Activated T-cell treated with anti-CD3 and anti-CD28 coated beads for 1 hour (primary cell): ENCODE data around the gene CMKLR1.

Experiments used
- DNase-seq: peaks from one replicate; pipeline ENCODE4 v3.0.0-alpha.2; 2020; ENCODE audit warnings: low read depth

CMKLR1 gene

DNA sequence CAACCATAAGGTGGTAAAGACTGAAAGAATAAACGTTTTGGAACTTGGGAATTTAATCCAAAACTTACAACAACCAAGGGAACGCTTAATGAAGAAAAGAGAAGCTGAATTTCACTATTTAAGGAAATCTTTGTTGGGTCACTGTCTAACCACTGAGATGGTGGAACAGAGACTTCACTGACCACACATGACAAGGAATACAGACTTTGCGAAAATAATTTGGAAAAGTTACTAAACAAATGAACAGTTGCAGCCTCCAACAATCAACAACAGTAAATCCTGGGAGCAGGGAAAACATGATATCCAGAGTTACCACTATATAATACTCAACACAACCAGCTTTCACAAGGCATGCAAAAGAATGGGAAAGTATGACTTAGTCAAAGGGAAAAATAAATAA, 79.1 kb downstream of the CMKLR1 start:
- no peak for DNase-seq

- DNase-seq: no peak
These were observed 81.5 kb downstream of the CMKLR1 start for GRCh38 chr12:108257610-108258106.

GRCh38 chr12:108257004-108257403, 82.1 kb downstream of the CMKLR1 start:
- DNase-seq: no peak

GRCh38 chr12:108255252-108255602, 83.9 kb downstream of the CMKLR1 start:
- no peak for DNase-seq

DNA sequence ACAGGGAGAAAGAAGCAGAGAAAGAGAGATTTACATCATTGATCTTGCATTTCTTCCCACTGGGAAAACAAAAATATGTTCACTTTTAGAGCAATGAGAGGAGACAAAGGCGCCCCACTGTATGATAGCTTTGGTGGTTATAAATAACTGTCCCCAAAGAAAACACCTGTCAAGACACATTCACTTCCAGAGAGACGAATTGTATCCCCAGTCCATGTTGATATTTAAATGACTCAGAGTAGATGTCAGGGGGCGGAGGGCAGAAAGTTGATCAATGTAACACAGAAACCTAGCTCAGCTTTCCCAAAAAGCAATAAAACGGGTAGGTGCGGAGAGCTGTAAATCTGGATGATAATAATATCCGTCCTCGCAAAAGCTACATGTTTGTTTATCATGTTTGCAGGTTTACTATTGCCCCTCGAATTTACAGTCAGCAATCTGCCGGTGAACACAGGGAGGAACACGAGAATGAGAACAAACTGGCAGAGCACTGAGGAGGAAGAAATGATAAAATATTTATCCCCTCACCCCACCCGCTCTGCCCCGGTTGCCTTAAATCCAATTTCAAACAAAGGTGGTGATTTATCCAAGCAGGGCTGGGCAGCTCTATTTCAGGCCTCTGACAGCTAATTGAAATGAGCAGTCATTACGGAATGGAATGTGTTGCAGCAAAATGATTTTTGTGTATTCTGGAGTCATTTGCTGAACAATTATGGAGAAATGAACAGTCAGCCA, 84.4 kb downstream of the CMKLR1 start:
- DNase-seq: no peak

- DNase-seq: no peak
These were observed 85.1 kb downstream of the CMKLR1 start for GRCh38 chr12:108254030-108254429.

- no peak for DNase-seq
These were observed 85.6 kb downstream of the CMKLR1 start for GRCh38 chr12:108253540-108253939.

- DNase-seq: no peak
These were observed 86.6 kb downstream of the CMKLR1 start for GRCh38 chr12:108252523-108252922.

- DNase-seq: no peak
These were observed 91.1 kb downstream of the CMKLR1 start for GRCh38 chr12:108248011-108248410.

GRCh38 chr12:108247130-108247529, 92.0 kb downstream of the CMKLR1 start:
- DNase-seq: no peak

DNA sequence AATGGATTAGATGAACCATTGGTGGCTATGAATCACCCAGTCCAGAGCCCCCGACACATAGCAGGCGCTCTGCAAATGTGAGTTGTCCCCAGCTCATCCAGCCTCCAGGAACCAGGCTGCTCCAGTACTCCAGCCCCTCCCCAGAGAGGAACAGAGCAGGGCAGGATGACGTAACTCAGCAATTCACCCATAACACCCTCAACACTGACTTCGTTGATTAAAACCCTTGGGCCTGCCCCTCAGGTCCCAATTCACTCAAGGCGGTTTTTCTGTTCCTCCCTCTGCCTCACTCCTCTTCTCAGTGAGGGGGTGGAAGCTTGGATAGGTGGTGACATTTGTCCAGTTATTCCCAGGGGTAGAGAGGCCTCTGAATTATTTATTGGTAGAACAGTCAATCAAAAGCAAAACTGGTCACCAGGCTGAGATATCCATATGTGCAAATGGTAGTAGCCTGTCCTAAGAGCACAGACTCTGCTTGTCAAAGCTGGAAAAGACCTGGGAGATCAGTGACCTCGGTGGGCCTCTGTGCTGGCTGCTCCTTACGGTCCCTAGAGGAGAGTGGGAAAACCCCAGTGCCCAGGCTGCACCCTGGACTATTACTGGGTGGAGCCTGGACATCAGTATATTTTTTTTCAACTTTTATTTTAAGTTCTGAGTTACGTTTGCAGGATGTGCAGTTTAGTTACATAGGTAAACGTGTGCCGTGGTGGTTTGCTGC, 97.0 kb downstream of the CMKLR1 start:
- no peak for DNase-seq

GRCh38 chr12:108240928-108241327, 98.2 kb downstream of the CMKLR1 start:
- DNase-seq: no peak

DNA sequence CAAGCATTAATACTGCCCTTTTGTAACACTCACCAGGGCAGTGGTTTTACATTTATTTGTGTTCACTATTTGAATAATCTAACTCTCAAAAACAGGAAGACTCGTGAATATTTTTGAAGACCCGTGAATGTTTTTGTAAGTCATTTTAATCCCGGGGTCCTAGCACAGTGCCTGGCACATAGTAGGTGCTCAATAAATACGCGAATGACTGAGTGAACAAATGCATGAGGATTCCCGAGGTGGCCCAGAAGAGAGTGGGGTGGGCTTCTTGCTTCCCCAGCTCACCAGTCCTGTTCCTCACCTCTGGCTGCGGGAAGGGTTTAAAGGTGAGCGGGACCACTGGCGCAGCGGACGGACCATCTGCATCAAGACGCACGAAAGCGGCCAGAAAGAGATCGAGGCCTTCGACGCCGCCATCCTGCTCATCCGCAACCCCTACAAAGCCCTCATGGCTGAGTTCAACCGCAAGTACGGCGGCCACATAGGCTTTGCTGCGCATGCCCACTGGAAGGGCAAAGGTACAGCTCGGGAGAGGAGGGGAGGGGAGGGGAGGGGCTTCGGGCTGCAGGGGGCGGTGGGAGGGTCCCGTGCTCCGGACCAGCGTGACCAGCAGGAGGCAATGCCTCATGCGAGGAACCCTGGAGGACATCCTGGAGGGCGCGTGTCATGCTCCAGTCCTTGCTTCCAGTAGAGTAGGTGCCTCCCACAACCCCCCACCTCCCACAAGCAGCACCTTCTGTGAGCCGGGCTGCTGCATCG, 98.9 kb downstream of the CMKLR1 start:
- no peak for DNase-seq

DNA sequence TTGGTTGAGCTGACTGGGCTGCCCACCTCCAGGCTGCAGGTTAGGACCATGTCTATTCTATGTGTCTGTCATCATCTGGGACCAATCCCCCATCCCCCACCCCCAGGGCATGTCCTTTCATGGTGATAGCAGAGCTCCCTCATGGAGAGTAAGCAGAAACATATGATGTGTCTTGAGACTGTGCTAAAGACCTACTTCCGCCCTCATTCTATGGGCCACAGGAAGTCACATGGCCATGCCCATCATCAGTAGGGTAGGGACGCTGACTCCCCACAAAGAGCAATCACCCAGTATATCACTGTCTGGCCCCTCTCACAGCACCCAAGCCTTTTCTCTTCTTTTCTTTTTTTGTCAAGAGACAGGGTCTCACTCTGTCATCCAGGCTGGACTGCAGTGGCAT, 99.7 kb downstream of the CMKLR1 start:
- no peak for DNase-seq

DNA sequence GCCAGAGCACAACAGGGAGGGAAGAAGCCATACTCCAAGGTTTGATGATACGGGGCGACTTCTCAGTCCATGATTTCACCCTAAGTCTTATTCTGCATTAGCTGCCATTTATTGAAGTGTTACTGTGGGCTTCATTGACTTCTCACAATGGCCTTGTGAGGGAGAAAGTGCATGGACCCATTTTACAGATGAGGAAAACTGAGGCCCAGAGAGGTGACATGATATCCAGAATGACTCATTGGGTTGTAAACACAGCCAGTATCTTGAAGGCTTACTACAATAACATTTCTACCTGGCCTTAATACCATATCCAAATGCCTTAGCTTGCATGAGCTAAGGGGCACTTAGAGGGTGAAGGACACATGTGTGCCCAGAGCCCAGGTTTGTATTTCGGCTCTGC, 100.6 kb downstream of the CMKLR1 start:
- DNase-seq: no peak
